ENCODE results near the gene GTPBP2. TPM values are rescaled to one million over a fixed set of nuclear protein-coding genes. Genes with fewer than 3 reads are reported as not detected.
A peak's percentile ranks its signal among the peaks of the same experiment; 100 is the strongest.
"Not testable (repeated sequence)": the region's sequence is repeated elsewhere in the genome, so short reads cannot be mapped to it uniquely, and the experiment has no call there.

The GTPBP2 gene
- polyA plus RNA-seq, 1 experiment: 148 TPM

DNA sequence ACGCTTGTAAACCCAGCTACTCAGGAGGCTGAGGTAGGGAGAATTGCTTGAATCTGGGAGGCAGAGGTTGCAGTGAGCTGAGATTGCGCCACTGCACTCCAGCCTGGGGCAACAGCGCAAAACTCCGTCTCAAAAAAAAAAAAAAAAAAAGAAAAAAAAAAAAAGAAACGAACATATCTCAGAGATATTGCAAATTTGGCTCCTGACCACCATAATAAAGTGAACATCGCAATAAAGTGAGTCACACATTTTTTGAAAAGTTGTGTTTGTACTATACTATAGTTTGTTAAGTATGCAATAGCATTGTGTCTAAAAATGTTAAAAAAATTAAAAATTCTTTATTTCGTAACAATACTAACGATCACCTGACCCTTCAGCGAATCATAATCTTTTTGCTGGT is 29.1 kb upstream of the GTPBP2 start:
- Histone ChIP-seq H3K36me3 (ENCODE audit: control insufficient read depth, insufficient read depth, low read length) (no peaks in the 10 kb centered on the region), H3K27me3 (ENCODE audit: control insufficient read depth, insufficient read depth, low read length) (no peaks in the 10 kb centered on the region), H3K4me3 (ENCODE audit: low read depth, low read length) (no peak overlapping the region)
- TF ChIP-seq, protein P1, sequence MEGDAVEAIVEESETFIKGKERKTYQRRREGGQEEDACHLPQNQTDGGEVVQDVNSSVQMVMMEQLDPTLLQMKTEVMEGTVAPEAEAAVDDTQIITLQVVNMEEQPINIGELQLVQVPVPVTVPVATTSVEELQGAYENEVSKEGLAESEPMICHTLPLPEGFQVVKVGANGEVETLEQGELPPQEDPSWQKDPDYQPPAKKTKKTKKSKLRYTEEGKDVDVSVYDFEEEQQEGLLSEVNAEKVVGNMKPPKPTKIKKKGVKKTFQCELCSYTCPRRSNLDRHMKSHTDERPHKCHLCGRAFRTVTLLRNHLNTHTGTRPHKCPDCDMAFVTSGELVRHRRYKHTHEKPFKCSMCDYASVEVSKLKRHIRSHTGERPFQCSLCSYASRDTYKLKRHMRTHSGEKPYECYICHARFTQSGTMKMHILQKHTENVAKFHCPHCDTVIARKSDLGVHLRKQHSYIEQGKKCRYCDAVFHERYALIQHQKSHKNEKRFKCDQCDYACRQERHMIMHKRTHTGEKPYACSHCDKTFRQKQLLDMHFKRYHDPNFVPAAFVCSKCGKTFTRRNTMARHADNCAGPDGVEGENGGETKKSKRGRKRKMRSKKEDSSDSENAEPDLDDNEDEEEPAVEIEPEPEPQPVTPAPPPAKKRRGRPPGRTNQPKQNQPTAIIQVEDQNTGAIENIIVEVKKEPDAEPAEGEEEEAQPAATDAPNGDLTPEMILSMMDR (IDR thresholded peaks at IDR 0.05; ENCODE audit: insufficient read depth, low read depth, low read length): no peak
- ChIA-PET CTCF (interaction anchor here (1.1 kb wide), 1 partner anchor 9 kb away, joined by 4 read pairs; no protein-coding TSS in a partner anchor), POLR2A (no interaction called here)
- DNase-seq (ENCODE audit: low read depth): no peak

DNA sequence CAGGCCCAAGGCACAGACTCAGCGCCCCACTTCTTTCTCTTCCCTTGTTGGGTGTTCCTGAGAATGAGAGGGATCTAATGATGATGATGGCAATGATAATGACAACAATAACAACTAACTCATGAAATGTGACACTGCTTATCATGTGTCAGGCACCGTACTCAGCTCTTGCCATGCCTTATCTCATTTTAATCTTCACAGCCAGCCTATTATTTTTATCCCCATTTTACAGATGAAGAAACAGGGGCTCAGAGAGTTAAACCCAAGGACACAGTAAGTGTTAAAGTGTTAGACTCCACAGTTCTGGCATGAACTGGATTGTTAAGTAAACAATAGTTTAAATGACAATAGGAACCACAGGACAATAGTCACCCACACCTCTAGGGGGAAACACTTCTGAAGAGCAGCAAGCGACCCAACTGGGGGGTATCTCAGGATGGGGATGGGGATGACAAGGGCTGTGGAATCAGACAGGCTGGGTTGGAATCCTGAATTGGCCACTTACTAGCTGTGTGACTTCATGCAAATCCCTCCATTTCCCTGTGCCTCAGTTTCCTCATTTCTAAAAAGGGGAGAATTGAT is 28.2 kb upstream of the GTPBP2 start:
- ChIA-PET POLR2A (no interaction called here), CTCF (interaction anchor here (1.1 to 2.2 kb wide), 2 partner anchors 10 to 155 kb away, joined by 3 to 16 read pairs; no protein-coding TSS in a partner anchor)
- Histone ChIP-seq H3K36me3 (ENCODE audit: control insufficient read depth, insufficient read depth, low read length) (no peaks in the 10 kb centered on the region), H3K4me3 (ENCODE audit: low read depth, low read length) (no peak overlapping the region), H3K27me3 (ENCODE audit: control insufficient read depth, insufficient read depth, low read length) (no peaks in the 10 kb centered on the region)
- TF ChIP-seq, protein P1 (IDR thresholded peaks at IDR 0.05; ENCODE audit: insufficient read depth, low read depth, low read length): no peak
- no peak for DNase-seq (ENCODE audit: low read depth)

DNA sequence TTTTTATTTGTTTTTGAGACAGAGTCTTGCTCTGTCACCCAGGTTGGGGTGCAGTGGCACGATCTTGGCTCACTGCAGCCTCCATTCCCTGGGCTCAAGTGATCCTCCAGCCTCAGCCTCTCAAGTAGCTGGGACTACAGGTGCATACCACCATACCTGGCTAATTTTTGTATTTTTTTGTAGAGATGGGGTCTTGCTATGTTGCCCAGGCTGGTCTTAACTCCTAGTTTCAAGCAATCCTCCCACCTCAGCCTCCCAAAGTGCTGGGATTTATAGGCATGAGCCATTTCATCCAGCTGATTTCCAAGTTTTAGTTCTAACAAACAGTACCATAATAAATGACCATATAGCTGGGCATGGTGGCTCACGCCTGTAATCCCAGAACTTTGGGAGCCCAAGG is 23.8 kb upstream of the GTPBP2 start:
- CTCF ChIA-PET: interaction anchor here (2.5 kb wide), 1 partner anchor 14 kb away, joined by 11 read pairs; no protein-coding TSS in a partner anchor
- H3K4me3 ChIP-seq (ENCODE audit: low read depth, low read length); POLR2A ChIA-PET; H3K36me3 ChIP-seq (ENCODE audit: control insufficient read depth, insufficient read depth, low read length); H3K27me3 ChIP-seq (ENCODE audit: control insufficient read depth, insufficient read depth, low read length); DNase-seq (ENCODE audit: low read depth): not testable (repeated sequence)

DNA sequence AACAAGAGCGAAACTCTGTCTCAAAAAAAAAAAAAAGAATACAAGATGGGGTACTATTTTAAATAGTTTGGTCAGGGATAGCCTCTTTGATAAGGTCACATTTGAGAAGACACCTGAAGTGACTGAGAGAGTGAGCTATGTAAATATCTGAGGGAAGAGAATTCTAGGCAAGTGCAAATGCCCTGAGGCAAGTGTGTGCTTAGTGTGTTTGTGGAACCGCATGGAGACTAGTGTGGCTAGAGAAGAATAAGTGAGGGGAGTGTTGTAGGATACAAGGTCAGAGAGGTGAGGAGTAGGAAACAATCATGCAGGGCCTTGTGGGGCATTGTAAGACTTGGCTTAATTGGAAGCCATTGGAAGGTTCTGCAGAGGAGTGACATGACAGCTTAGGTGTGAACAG is 19.2 kb upstream of the GTPBP2 start:
- no peak for DNase-seq (ENCODE audit: low read depth)
- ChIA-PET CTCF (interaction anchor here (1.3 to 7.3 kb wide), 2 partner anchors 18 to 450 kb away, joined by 3 to 50 read pairs; no protein-coding TSS in a partner anchor), POLR2A (no interaction called here)
- Histone ChIP-seq H3K27me3 (ENCODE audit: control insufficient read depth, insufficient read depth, low read length) (no peaks in the 10 kb centered on the region), H3K36me3 (ENCODE audit: control insufficient read depth, insufficient read depth, low read length) (no peaks in the 10 kb centered on the region), H3K4me3 (ENCODE audit: low read depth, low read length) (no peak overlapping the region)
- TF ChIP-seq, protein P1 (IDR thresholded peaks at IDR 0.05; ENCODE audit: insufficient read depth, low read depth, low read length): no peak

DNA sequence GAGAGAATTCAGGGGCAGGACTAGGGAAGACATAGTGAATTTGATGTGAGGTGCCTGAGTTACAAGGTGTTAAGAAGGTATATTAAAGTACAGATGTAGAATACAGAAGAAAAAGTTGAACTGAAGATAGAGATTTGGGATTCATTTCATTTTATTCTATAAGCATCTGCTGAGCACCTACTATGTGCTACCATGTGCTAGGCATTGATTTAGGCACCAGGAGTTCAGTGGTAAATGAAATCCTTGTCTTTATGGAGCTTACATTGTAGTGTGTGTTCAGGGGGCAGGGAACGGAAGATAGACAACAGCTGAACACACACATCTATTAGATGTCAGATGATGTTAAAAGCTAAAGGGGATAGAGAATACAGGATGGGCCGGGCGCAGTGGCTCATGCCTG is 18.5 kb upstream of the GTPBP2 start:
- ChIA-PET CTCF (interaction anchor here (0.8 to 7.3 kb wide), 3 partner anchors 19 to 451 kb away, joined by 3 to 50 read pairs (median 4); no protein-coding TSS in a partner anchor), POLR2A (no interaction called here)
- TF ChIP-seq, protein P1 (IDR thresholded peaks at IDR 0.05; ENCODE audit: insufficient read depth, low read depth, low read length): no peak
- Histone ChIP-seq H3K36me3 (ENCODE audit: control insufficient read depth, insufficient read depth, low read length) (no peaks in the 10 kb centered on the region), H3K27me3 (ENCODE audit: control insufficient read depth, insufficient read depth, low read length) (no peaks in the 10 kb centered on the region), H3K4me3 (ENCODE audit: low read depth, low read length) (no peak overlapping the region)
- no peak for DNase-seq (ENCODE audit: low read depth)

DNA sequence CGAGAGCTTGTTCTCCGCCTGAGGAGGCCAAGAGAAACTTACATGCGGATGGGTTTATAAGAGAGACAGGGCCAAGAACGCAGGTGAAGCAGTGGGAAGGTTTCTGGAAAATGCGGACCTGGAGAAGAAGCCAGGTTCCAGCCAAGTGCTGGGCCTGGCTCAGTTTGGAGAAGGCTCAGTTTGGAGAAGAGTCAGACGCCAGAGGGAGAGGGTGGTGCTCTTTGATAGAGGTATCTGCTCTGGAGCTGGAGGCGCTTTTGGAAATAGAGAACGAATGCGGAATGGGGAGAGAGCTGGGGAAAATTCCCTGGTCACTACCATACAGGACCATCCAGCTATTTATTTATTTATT is 16.5 kb upstream of the GTPBP2 start:
- POLR2A ChIA-PET: interaction anchor here (0.8 to 1.9 kb wide), 2 partner anchors 10 to 16 kb away, joined by 4 to 10 read pairs; partner anchors contain the start of gene GTPBP2
- CTCF ChIA-PET: interaction anchor here (1.0 to 7.3 kb wide), 3 partner anchors 21 to 429 kb away, joined by 3 to 50 read pairs (median 3); no protein-coding TSS in a partner anchor
- TF ChIP-seq, protein P1 (IDR thresholded peaks at IDR 0.05; ENCODE audit: insufficient read depth, low read depth, low read length): no peak

More for the DNA sequence above, 16.5 kb upstream of the GTPBP2 start:
- H3K36me3 ChIP-seq (ENCODE audit: control insufficient read depth, insufficient read depth, low read length): no peaks in the 10 kb centered on the region; the same call in 1 of the 2 replicates
- peak overlapping the region; percentile 47 for H3K4me3 ChIP-seq (ENCODE audit: low read depth, low read length)
- no peaks in the 10 kb centered on the region for H3K27me3 ChIP-seq (ENCODE audit: control insufficient read depth, insufficient read depth, low read length)
- no peak for DNase-seq (ENCODE audit: low read depth)
